AG04450 (cell line): ENCODE measurements around the gene GNG3. TPM values are rescaled to one million over a fixed set of nuclear protein-coding genes. Genes with fewer than 3 reads are reported as not detected.
"Not testable (repeated sequence)": the region's sequence is repeated elsewhere in the genome, so short reads cannot be mapped to it uniquely, and the experiment has no call there.

Source experiments
- CTCF ChIA-PET: fragments of 300-600, 350-600 bp; formaldehyde crosslinking; extraction: SDS; loops from one replicate; lab custom pipeline; 2022; ENCODE audit warnings: antibody characterized with exemption, inconsistent platforms; lab: Charles Lee
- POLR2A ChIA-PET: fragments of 350-600 bp; formaldehyde crosslinking; extraction: SDS; loops from one replicate; lab custom pipeline; 2021; ENCODE audit warnings: antibody characterized with exemption, inconsistent platforms; lab: Yijun Ruan, JAX
- DNase-seq: peaks from one replicate; pipeline ENCODE4 v3.0.0-alpha.2; 2011; ENCODE audit warnings: low read depth, low spot score
- H3K27ac ChIP-seq: one replicate; pipeline ENCODE4 v1.5.1; 2012; ENCODE audit warnings: low read depth, low read length, control low read depth
- H3K27me3 ChIP-seq: one replicate; pipeline ENCODE4 v1.6.0; 2012; ENCODE audit warnings: low read length; ENCODE audit not compliant: control insufficient read depth, insufficient read depth
- H3K4me3 ChIP-seq: 2 replicates; pipeline ENCODE4 v1.5.1; 2011; ENCODE audit warnings: mild to moderate bottlenecking, low read depth, low read length, control low read depth
- H3K9me3 ChIP-seq: 2 replicates; pipeline ENCODE4 v1.5.1; 2012; ENCODE audit warnings: low read length; ENCODE audit not compliant: control insufficient read depth, insufficient read depth
- CTCF ChIP-seq: IDR thresholded peaks from 2 replicates; pipeline ENCODE4 v1.5.1; 2011; ENCODE audit warnings: low read depth, low read length, control low read depth, inconsistent platforms
- polyA plus RNA-seq: library from polyadenylated mRNA; depleted of rRNA; stranded (reverse); fragments of >200 nt; gene quantifications from 2 replicates; pipeline ENCODE4 v1.2.3, GENCODE V29; 2011

GNG3 gene
- polyA plus RNA-seq, 1 experiment: not detected

GRCh38 chr11:62671608-62672389 is 35.7 kb upstream of the GNG3 start, which contains the start of the genes LBHD1 and UQCC3:
LBHD1 (minus strand) TSS chr11:62672267; CDS start chr11:62670031, 2,236 bp downstream.
UQCC3 (plus strand) TSS chr11:62671673; CDS start chr11:62671746, 73 bp downstream.
- no peaks in the 10 kb centered on the region; the same call in 1 of the 2 replicates for H3K9me3 ChIP-seq
- CTCF ChIA-PET: interaction anchor here (1.1 to 2.1 kb wide), 2 partner anchors 9 to 18 kb away, joined by 4 to 13 read pairs; partner anchors contain the start of gene LRRN4CL
- peak within 1 kb of the TSS; percentile 81 for H3K27ac ChIP-seq
- no peak for TF ChIP-seq CTCF
- POLR2A ChIA-PET: interaction anchor here (0.6 to 5.6 kb wide), 19 partner anchors 7 to 790 kb away, joined by 3 to 50 read pairs (median 6); partner anchors contain the start of genes B3GAT3, C11orf98, CSKMT and EEF1G
- no peaks in the 10 kb centered on the region for H3K27me3 ChIP-seq
- peak within 1 kb of the TSS; percentile 84 for H3K4me3 ChIP-seq
- DNase-seq: peak; percentile 65

GRCh38 chr11:62673196-62673525 is 34.3 kb upstream of the GNG3 start:
- H3K4me3 ChIP-seq: no peak overlapping the region
- ChIA-PET POLR2A (interaction anchor here (1.3 to 5.6 kb wide), 3 partner anchors 8 to 20 kb away, joined by 3 to 50 read pairs (median 13); partner anchors contain the start of genes C11orf98, CSKMT, INTS5 and LRRN4CL), CTCF (interaction anchor here (1.8 kb wide), 1 partner anchor 21 kb away, joined by 5 read pairs; no protein-coding TSS in a partner anchor)
- H3K27me3 ChIP-seq: no peaks in the 10 kb centered on the region
- no peak overlapping the region for H3K27ac ChIP-seq
- DNase-seq: no peak
- no peak for TF ChIP-seq CTCF
- no peaks in the 10 kb centered on the region; the same call in 1 of the 2 replicates for H3K9me3 ChIP-seq

- DNase-seq, H3K27me3 ChIP-seq, H3K27ac ChIP-seq, H3K4me3 ChIP-seq, H3K9me3 ChIP-seq: not testable (repeated sequence)
- ChIA-PET POLR2A (interaction anchor here (0.6 to 5.6 kb wide), 3 partner anchors 11 to 42 kb away, joined by 3 to 50 read pairs (median 6); partner anchors contain the start of genes C11orf98 and CSKMT), CTCF (interaction anchor here (1.0 kb wide), 1 partner anchor 21 kb away, joined by 3 read pairs; no protein-coding TSS in a partner anchor)
Measured at GRCh38 chr11:62675415-62675814, 32.1 kb upstream of the GNG3 start.

GRCh38 chr11:62676698-62677097 is 30.8 kb upstream of the GNG3 start:
- no peak overlapping the region for H3K4me3 ChIP-seq
- H3K27ac ChIP-seq: no peak overlapping the region
- DNase-seq: no peak
- ChIA-PET CTCF (interaction anchor here (0.7 kb wide), 1 partner anchor 12 kb away, joined by 3 read pairs; the partner anchor contains the start of genes C11orf98 and CSKMT), POLR2A (interaction anchor here (0.8 to 5.6 kb wide), 3 partner anchors 12 to 155 kb away, joined by 4 to 50 read pairs (median 10); partner anchors contain the start of genes C11orf98, CSKMT, LRRN4CL and STX5)
- H3K9me3 ChIP-seq: peaks cover 4% of the 10 kb centered on the region; the same call in 1 of the 2 replicates
- H3K27me3 ChIP-seq: no peaks in the 10 kb centered on the region
- no peak for TF ChIP-seq CTCF

GRCh38 chr11:62677156-62677555 is 30.3 kb upstream of the GNG3 start:
- H3K4me3 ChIP-seq: no peak overlapping the region; the same call in 1 of the 2 replicates
- no peak overlapping the region for H3K27ac ChIP-seq
- H3K9me3 ChIP-seq: peaks cover 4% of the 10 kb centered on the region; the same call in 1 of the 2 replicates
- ChIA-PET POLR2A (interaction anchor here (0.8 to 5.6 kb wide), 3 partner anchors 12 to 155 kb away, joined by 4 to 50 read pairs (median 10); partner anchors contain the start of genes C11orf98, CSKMT, LRRN4CL and STX5), CTCF (interaction anchor here (0.7 kb wide), 1 partner anchor 12 kb away, joined by 3 read pairs; the partner anchor contains the start of genes C11orf98 and CSKMT)
- H3K27me3 ChIP-seq: no peaks in the 10 kb centered on the region
- no peak for TF ChIP-seq CTCF
- no peak for DNase-seq
